HG02798 (cell line): ENCODE data around the gene ATP2C2.

Source experiments
- ATAC-seq: cut with Tn5 transposase; IDR thresholded peaks from one replicate; pipeline ENCODE4 v1.9.1; 2021; ENCODE audit warnings: mild to moderate bottlenecking; ENCODE audit not compliant: unreplicated experiment, poor library complexity

The ATP2C2 gene

GRCh38 chr16:84483882-84484565 is 115.7 kb downstream of the ATP2C2 start:
- ATAC-seq: no peak

- ATAC-seq: no peak
Measured at GRCh38 chr16:84484579-84485254, 116.4 kb downstream of the ATP2C2 start.

GRCh38 chr16:84485255-84486010 is 117.1 kb downstream of the ATP2C2 start:
- no peak for ATAC-seq

GRCh38 chr16:84486126-84486525 is 117.8 kb downstream of the ATP2C2 start:
- ATAC-seq: no peak

- no peak for ATAC-seq
Measured at GRCh38 chr16:84486551-84487235, 118.4 kb downstream of the ATP2C2 start.

GRCh38 chr16:84487358-84487757 is 119.0 kb downstream of the ATP2C2 start:
- no peak for ATAC-seq

- no peak for ATAC-seq
Measured at GRCh38 chr16:84489131-84489530, 120.8 kb downstream of the ATP2C2 start.

GRCh38 chr16:84495506-84495905 is 127.2 kb downstream of the ATP2C2 start:
- ATAC-seq: no peak

- ATAC-seq: no peak
Measured at GRCh38 chr16:84496991-84497390, 128.7 kb downstream of the ATP2C2 start.

- ATAC-seq: no peak
Measured at GRCh38 chr16:84497418-84498222, 129.3 kb downstream of the ATP2C2 start.

GRCh38 chr16:84498223-84498610 is 129.9 kb downstream of the ATP2C2 start:
- no peak for ATAC-seq

- ATAC-seq: no peak
Measured at GRCh38 chr16:84498859-84499620, 130.7 kb downstream of the ATP2C2 start.

- no peak for ATAC-seq
Measured at GRCh38 chr16:84499638-84500037, 131.3 kb downstream of the ATP2C2 start.

GRCh38 chr16:84500531-84500930 is 132.2 kb downstream of the ATP2C2 start:
- ATAC-seq: no peak

- no peak for ATAC-seq
Measured at GRCh38 chr16:84501077-84501735, 132.9 kb downstream of the ATP2C2 start.

GRCh38 chr16:84502075-84502474 is 133.7 kb downstream of the ATP2C2 start:
- ATAC-seq: no peak

- ATAC-seq: no peak
Measured at GRCh38 chr16:84502581-84502980, 134.2 kb downstream of the ATP2C2 start.

- ATAC-seq: no peak
Measured at GRCh38 chr16:84503751-84504395, 135.5 kb downstream of the ATP2C2 start.
